IMR-90 (cell line): ENCODE data around the gene FAM200C. TPM values are rescaled to one million over a fixed set of nuclear protein-coding genes. Genes with fewer than 3 reads are reported as not detected.

Experiments
- ATAC-seq: fragments of 200-7000 bp; cut with Tn5 transposase; 2 replicates; pipeline ENCODE4 v1.9.1; 2020; ENCODE audit warnings: low read depth, mild to moderate bottlenecking, moderate library complexity
- BruUV-seq: library from RNA; stranded (reverse); fragments of 400-500 nt; replicated peaks from 2 replicates; lab custom pipeline; 2021; lab: Mats Ljungman, UMichigan
- CTCF ChIA-PET: fragments of 300-600 bp; formaldehyde crosslinking; extraction: SDS; loops from one replicate; lab custom pipeline; 2021; ENCODE audit warnings: antibody characterized with exemption; lab: Yijun Ruan, JAX
- POLR2A ChIA-PET: fragments of 300-600 bp; sonication (Branson Sonifier 250); formaldehyde crosslinking; loops from one replicate; lab custom pipeline; 2022; ENCODE audit warnings: antibody characterized with exemption; ENCODE audit not compliant: unreplicated experiment; lab: Charles Lee
- DNase-seq: peaks from one replicate; pipeline ENCODE4 v3.0.0; 2013
- H2AFZ ChIP-seq: replicated peaks from 2 replicates; pipeline ENCODE3; 2013; ENCODE audit warnings: low read length, mild to moderate bottlenecking; ENCODE audit not compliant: poor library complexity
- H2AK5ac ChIP-seq: 2 replicates; pipeline ENCODE4 v1.6.1; 2013; ENCODE audit warnings: low read depth, low read length, inconsistent platforms
- H2AK9ac ChIP-seq: replicated peaks from 2 replicates; pipeline ENCODE3; 2013; ENCODE audit warnings: mild to moderate bottlenecking, low read depth, low read length, moderate library complexity; ENCODE audit not compliant: poor library complexity
- H2BK120ac ChIP-seq: 2 replicates; pipeline ENCODE4 v1.6.1; 2013; ENCODE audit warnings: low read depth, low read length, inconsistent platforms
- H2BK15ac ChIP-seq: 3 replicates; pipeline ENCODE4 v1.6.1; 2013; ENCODE audit warnings: low read depth, low read length, inconsistent platforms
- H2BK20ac ChIP-seq: 2 replicates; pipeline ENCODE4 v1.6.1; 2013; ENCODE audit warnings: low read depth, mild to moderate bottlenecking, inconsistent platforms, low read length, moderate library complexity
- H2BK5ac ChIP-seq: 2 replicates; pipeline ENCODE4 v1.6.1; 2013; ENCODE audit warnings: mild to moderate bottlenecking, low read depth, low read length, inconsistent platforms; ENCODE audit not compliant: poor library complexity, severe bottlenecking
- H3K14ac ChIP-seq: replicated peaks from 2 replicates; pipeline ENCODE4 v1.6.1; 2013; ENCODE audit warnings: low read depth, low read length, inconsistent platforms
- H3K18ac ChIP-seq: 2 replicates; pipeline ENCODE4 v1.6.1; 2013; ENCODE audit warnings: low read depth, low read length, control low read depth
- H3K23ac ChIP-seq: 2 replicates; pipeline ENCODE4 v1.6.1; 2013; ENCODE audit warnings: low read depth, low read length, inconsistent platforms
- H3K27ac ChIP-seq: 2 replicates; pipeline ENCODE4 v1.5.1; 2013; ENCODE audit warnings: mild to moderate bottlenecking, control low read depth, low read length; ENCODE audit not compliant: insufficient read depth
- H3K27me3 ChIP-seq: 2 replicates; pipeline ENCODE4 v1.6.1; 2013; ENCODE audit warnings: low read length; ENCODE audit not compliant: control insufficient read depth, insufficient read depth
- H3K36me3 ChIP-seq: 2 replicates; pipeline ENCODE4 v1.6.1; 2013; ENCODE audit warnings: low read length, mixed read lengths; ENCODE audit not compliant: control insufficient read depth, insufficient read depth
- H3K4ac ChIP-seq: 2 replicates; pipeline ENCODE4 v1.6.1; 2013; ENCODE audit warnings: low read depth, low read length, inconsistent platforms
- H3K4me1 ChIP-seq: 2 replicates; pipeline ENCODE4 v1.6.1; 2013; ENCODE audit warnings: low read length, mixed read lengths; ENCODE audit not compliant: control insufficient read depth, insufficient read depth
- H3K4me2 ChIP-seq: 2 replicates; pipeline ENCODE4 v1.6.1; 2013; ENCODE audit warnings: low read depth, mild to moderate bottlenecking, control low read depth, low read length, moderate library complexity
- H3K4me3 ChIP-seq: 2 replicates; pipeline ENCODE4 v1.5.1; 2013; ENCODE audit warnings: low read depth, mild to moderate bottlenecking, control low read depth, low read length, moderate library complexity; ENCODE audit not compliant: insufficient read depth
- H3K56ac ChIP-seq: 2 replicates; pipeline ENCODE4 v1.6.1; 2013; ENCODE audit warnings: low read length, inconsistent platforms; ENCODE audit not compliant: insufficient read depth; ENCODE audit errors: extremely low read depth
- H3K79me1 ChIP-seq, 2 experiments: 2 replicates each; pipeline ENCODE4 v1.6.1; 2013; ENCODE audit warnings: low read length in 2 of 2, inconsistent platforms in 1 of 2, low read depth in 1 of 2
- H3K9ac ChIP-seq: 2 replicates; pipeline ENCODE4 v1.6.1; 2013; ENCODE audit warnings: low read depth, low read length, control low read depth
- H3K9me1 ChIP-seq: 2 replicates; pipeline ENCODE4 v1.6.1; 2013; ENCODE audit warnings: low read length, inconsistent platforms; ENCODE audit not compliant: insufficient read depth
- H3K9me3 ChIP-seq: 2 replicates; pipeline ENCODE4 v1.6.1; 2013; ENCODE audit warnings: low read length; ENCODE audit not compliant: control insufficient read depth, insufficient read depth
- H4K20me1 ChIP-seq: 2 replicates; pipeline ENCODE4 v1.6.1; 2013; ENCODE audit warnings: low read length, inconsistent platforms; ENCODE audit not compliant: insufficient read depth
- H4K5ac ChIP-seq: 2 replicates; pipeline ENCODE4 v1.6.1; 2013; ENCODE audit warnings: mild to moderate bottlenecking, low read depth, low read length, control low read depth
- H4K8ac ChIP-seq, 2 experiments: 2 replicates each; pipeline ENCODE4 v1.6.1; 2013; ENCODE audit warnings: low read depth in 2 of 2, low read length in 2 of 2, control low read depth in 1 of 2, inconsistent platforms in 1 of 2
- H4K91ac ChIP-seq: 2 replicates; pipeline ENCODE4 v1.6.1; 2013; ENCODE audit warnings: low read depth, low read length, inconsistent platforms; ENCODE audit not compliant: insufficient read depth
- BHLHE40 ChIP-seq: fragments of 150-350 bp; IDR thresholded peaks from 2 replicates; pipeline ENCODE4 v1.6.1; 2016; ENCODE audit warnings: mild to moderate bottlenecking, low read depth, low read length
- CEBPB ChIP-seq: IDR thresholded peaks from 2 replicates; pipeline ENCODE4 v1.6.1; 2012; ENCODE audit warnings: low read depth, low read length, improper control_type of control experiment
- CHD1 ChIP-seq: IDR thresholded peaks from 2 replicates; pipeline ENCODE4 v1.6.1; 2012; ENCODE audit warnings: low read depth, low read length, improper control_type of control experiment
- FOS ChIP-seq: fragments of 150-350 bp; IDR thresholded peaks from 2 replicates; pipeline ENCODE4 v1.6.1; 2016; ENCODE audit warnings: low read depth, low read length
- MAFK ChIP-seq: IDR thresholded peaks from 2 replicates; pipeline ENCODE4 v1.6.1; 2012; ENCODE audit warnings: low read depth, low read length, improper control_type of control experiment
- MAZ ChIP-seq: IDR thresholded peaks from 2 replicates; pipeline ENCODE4 v1.6.1; 2012; ENCODE audit warnings: low read depth, mild to moderate bottlenecking, low read length, improper control_type of control experiment, moderate library complexity, borderline replicate concordance
- MXI1 ChIP-seq: IDR thresholded peaks from 2 replicates; pipeline ENCODE4 v1.6.1; 2012; ENCODE audit warnings: low read depth, mild to moderate bottlenecking, low read length, moderate library complexity, borderline replicate concordance
- NFE2L2 ChIP-seq: fragments of 150-350 bp; IDR thresholded peaks from 2 replicates; pipeline ENCODE4 v1.6.1; 2016; ENCODE audit warnings: low read depth, mild to moderate bottlenecking, low read length
- POLR2A ChIP-seq: IDR thresholded peaks from 2 replicates; pipeline ENCODE4 v1.6.1; 2012; ENCODE audit warnings: mild to moderate bottlenecking, low read depth, low read length
- RAD21 ChIP-seq: IDR thresholded peaks from 2 replicates; pipeline ENCODE4 v1.6.1; 2012; ENCODE audit warnings: low read length, improper control_type of control experiment
- RCOR1 ChIP-seq: IDR thresholded peaks from 2 replicates; pipeline ENCODE4 v1.6.1; 2012; ENCODE audit warnings: mild to moderate bottlenecking, low read length, improper control_type of control experiment; ENCODE audit not compliant: insufficient replicate concordance
- RFX5 ChIP-seq: IDR thresholded peaks from 2 replicates; pipeline ENCODE4 v1.8.0; 2012; ENCODE audit warnings: low read depth, mild to moderate bottlenecking, low read length, moderate library complexity
- SMC3 ChIP-seq: fragments of 150-350 bp; IDR thresholded peaks from 2 replicates; pipeline ENCODE4 v1.6.1; 2016; ENCODE audit warnings: low read depth, mild to moderate bottlenecking, antibody characterized with exemption, low read length, moderate library complexity
- WGBS, 2 experiments: methylation state at CpG; one replicate each; pipeline versions ENCODE4 v1.1.5 to v1.1.7; 2013; ENCODE audit warnings: missing lambda C conversion rate in 2 of 2; ENCODE audit not compliant: insufficient read length in 1 of 2; ENCODE audit errors: extremely low coverage in 2 of 2; 5-methylcytosine and 5-hydroxymethylcytosine counted together
- dilution Hi-C: fragments of 300-500 bp; cut with HindIII; formaldehyde crosslinking; loops from one replicate; pipeline ENCODE4 v1.14.3; 2018; ENCODE audit warnings: low sequenced_read_pairs; ENCODE audit not compliant: unreplicated experiment
- in situ Hi-C: fragments of 300-500 bp; cut with MboI; formaldehyde crosslinking; loops from 3 replicates; pipeline ENCODE4 v1.14.3; 2019; ENCODE audit warnings: low sequenced_read_pairs, inconsistent platforms, mixed read lengths
- intact Hi-C: fragments of 100-400 bp; cut with micrococcal nuclease; formaldehyde crosslinking; loops from 2 replicates; pipeline ENCODE4 v1.10.0; 2022
- polyA plus RNA-seq, 3 experiments: library from polyadenylated mRNA; depleted of rRNA; stranded (reverse); fragments of >200 nt; gene quantifications; 2 replicates each; pipeline ENCODE4 v1.2.3, GENCODE V29; 2012; ENCODE audit warnings: low replicate concordance in 1 of 3
- total RNA-seq: library from RNA; depleted of rRNA; stranded (reverse); fragments of >200 nt; gene quantifications from 2 replicates; pipeline ENCODE4 v1.2.3, GENCODE V29; 2012
- TF ChIP-seq, protein P1 (sequence below): fragments of 150-350 bp; IDR thresholded peaks from 2 replicates; pipeline ENCODE4 v1.6.1; 2017; ENCODE audit warnings: mild to moderate bottlenecking, antibody characterized with exemption, low read length, low read depth
- TF ChIP-seq, protein P2 (sequence below): conservative IDR thresholded peaks from 2 replicates; pipeline ENCODE4 v1.5.1; 2012; ENCODE audit warnings: mild to moderate bottlenecking, low read depth, low read length, improper control_type of control experiment
- TF ChIP-seq, protein P3 (sequence below): fragments of 150-350 bp; IDR thresholded peaks from 2 replicates; pipeline ENCODE4 v1.6.1; 2016; ENCODE audit warnings: low read depth, mild to moderate bottlenecking, low read length, moderate library complexity, borderline replicate concordance

FAM200C gene
- total and polyA plus RNA-seq, 2 of the 4 experiments (the other 2 are of a cell fraction), result 1.7 to 6.3 TPM

DNA sequence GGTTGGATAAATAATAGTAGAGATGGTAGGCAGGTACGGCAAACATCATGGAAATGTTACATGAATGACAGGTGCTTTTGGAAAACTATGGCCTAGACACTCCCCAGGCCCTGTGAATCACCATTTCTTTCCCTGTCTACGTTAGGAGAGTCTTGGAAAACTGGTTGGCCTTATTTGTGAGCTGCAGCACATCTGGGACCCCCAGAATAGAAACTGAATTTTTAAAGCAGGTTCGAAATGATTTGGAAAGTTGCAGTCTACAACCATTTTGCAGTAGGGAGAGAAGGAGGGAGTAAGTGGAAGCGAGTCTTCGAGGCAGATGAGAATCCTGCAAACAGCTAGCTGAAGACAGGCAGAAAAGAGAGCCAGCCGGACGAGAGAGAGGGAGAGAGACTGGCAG lies 42.5 kb downstream of the FAM200C start:
- Histone ChIP-seq H3K4me1 (no peaks in the 10 kb centered on the region; the same call in 1 of the 2 replicates), H2BK20ac (no peak overlapping the region), H2BK120ac (no peak overlapping the region), H3K27me3 (no peaks in the 10 kb centered on the region), H4K20me1 (no peaks in the 10 kb centered on the region), H3K56ac (no peak overlapping the region), H3K9me3 (no peaks in the 10 kb centered on the region), H3K4me3 (no peak overlapping the region), H3K36me3 (no peaks in the 10 kb centered on the region), H4K5ac (no peak overlapping the region), H3K9ac (no peak overlapping the region), H3K27ac (no peak overlapping the region), H2AK9ac (no peak overlapping the region), H3K79me1 (no peaks in the 10 kb centered on the region), H3K4ac (no peak overlapping the region), H4K8ac (no peak overlapping the region), H2BK15ac (no peak overlapping the region), H3K9me1 (no peaks in the 10 kb centered on the region; the same call in 1 of the 2 replicates), H4K91ac (no peak overlapping the region), H2BK5ac (no peak overlapping the region), H3K14ac (no peak overlapping the region), H3K18ac (no peak overlapping the region), H2AFZ (no peak overlapping the region), H3K4me2 (no peak overlapping the region), H2AK5ac (no peak overlapping the region), H3K23ac (no peak overlapping the region)
- ChIA-PET CTCF (interaction anchor here (1.6 kb wide), 1 partner anchor 9 kb away, joined by 6 read pairs; no protein-coding TSS in a partner anchor), POLR2A (no interaction called here)
- ATAC-seq, result no peak
- DNase-seq, result no peak
- TF ChIP-seq CHD1 (no peak), MAFK (no peak), RAD21 (no peak), MXI1 (no peak), RFX5 (no peak), POLR2A (no peak), CEBPB (no peak), SMC3 (no peak), RCOR1 (no peak), MAZ (no peak), BHLHE40 (no peak), FOS (no peak), NFE2L2 (no peak)
- TF ChIP-seq, protein P1, sequence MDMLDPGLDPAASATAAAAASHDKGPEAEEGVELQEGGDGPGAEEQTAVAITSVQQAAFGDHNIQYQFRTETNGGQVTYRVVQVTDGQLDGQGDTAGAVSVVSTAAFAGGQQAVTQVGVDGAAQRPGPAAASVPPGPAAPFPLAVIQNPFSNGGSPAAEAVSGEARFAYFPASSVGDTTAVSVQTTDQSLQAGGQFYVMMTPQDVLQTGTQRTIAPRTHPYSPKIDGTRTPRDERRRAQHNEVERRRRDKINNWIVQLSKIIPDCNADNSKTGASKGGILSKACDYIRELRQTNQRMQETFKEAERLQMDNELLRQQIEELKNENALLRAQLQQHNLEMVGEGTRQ, result no peak
- TF ChIP-seq, protein P2, sequence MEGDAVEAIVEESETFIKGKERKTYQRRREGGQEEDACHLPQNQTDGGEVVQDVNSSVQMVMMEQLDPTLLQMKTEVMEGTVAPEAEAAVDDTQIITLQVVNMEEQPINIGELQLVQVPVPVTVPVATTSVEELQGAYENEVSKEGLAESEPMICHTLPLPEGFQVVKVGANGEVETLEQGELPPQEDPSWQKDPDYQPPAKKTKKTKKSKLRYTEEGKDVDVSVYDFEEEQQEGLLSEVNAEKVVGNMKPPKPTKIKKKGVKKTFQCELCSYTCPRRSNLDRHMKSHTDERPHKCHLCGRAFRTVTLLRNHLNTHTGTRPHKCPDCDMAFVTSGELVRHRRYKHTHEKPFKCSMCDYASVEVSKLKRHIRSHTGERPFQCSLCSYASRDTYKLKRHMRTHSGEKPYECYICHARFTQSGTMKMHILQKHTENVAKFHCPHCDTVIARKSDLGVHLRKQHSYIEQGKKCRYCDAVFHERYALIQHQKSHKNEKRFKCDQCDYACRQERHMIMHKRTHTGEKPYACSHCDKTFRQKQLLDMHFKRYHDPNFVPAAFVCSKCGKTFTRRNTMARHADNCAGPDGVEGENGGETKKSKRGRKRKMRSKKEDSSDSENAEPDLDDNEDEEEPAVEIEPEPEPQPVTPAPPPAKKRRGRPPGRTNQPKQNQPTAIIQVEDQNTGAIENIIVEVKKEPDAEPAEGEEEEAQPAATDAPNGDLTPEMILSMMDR, result no peak
- TF ChIP-seq, protein P3, sequence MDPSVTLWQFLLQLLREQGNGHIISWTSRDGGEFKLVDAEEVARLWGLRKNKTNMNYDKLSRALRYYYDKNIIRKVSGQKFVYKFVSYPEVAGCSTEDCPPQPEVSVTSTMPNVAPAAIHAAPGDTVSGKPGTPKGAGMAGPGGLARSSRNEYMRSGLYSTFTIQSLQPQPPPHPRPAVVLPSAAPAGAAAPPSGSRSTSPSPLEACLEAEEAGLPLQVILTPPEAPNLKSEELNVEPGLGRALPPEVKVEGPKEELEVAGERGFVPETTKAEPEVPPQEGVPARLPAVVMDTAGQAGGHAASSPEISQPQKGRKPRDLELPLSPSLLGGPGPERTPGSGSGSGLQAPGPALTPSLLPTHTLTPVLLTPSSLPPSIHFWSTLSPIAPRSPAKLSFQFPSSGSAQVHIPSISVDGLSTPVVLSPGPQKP, result no peak
- dilution Hi-C loops (loop anchor here (25.0 kb wide), 1 partner anchor 345 kb away; the partner anchor contains the start of gene TTC1), intact Hi-C loops (no loop called here), in situ Hi-C loops (no loop called here)
- no CpG with 5 or more reads among the region's 7 CpGs for WGBS, 2 experiments
- no TSS peak for BruUV-seq
